HG02943 (cell line): ENCODE results near the gene TSHZ2.
A peak's percentile ranks its signal among the peaks of the same experiment; 100 is the strongest.

ENCODE experiments used
- ATAC-seq: cut with Tn5 transposase; IDR thresholded peaks from one replicate; pipeline ENCODE4 v1.9.1; 2021; ENCODE audit warnings: mild to moderate bottlenecking, low read depth, moderate library complexity; ENCODE audit not compliant: unreplicated experiment

The TSHZ2 gene

GRCh38 chr20:53116733-53117132 is 144.6 kb downstream of the TSHZ2 start:
- no peak for ATAC-seq

- ATAC-seq: no peak
Observed at GRCh38 chr20:53122853-53123252, 150.7 kb downstream of the TSHZ2 start.

GRCh38 chr20:53124075-53124551 is 152.0 kb downstream of the TSHZ2 start:
- no peak for ATAC-seq

GRCh38 chr20:53124803-53125202 is 152.6 kb downstream of the TSHZ2 start:
- ATAC-seq: no peak

GRCh38 chr20:53126185-53126584 is 154.0 kb downstream of the TSHZ2 start:
- ATAC-seq: no peak

- no peak for ATAC-seq
Observed at GRCh38 chr20:53127027-53127426, 154.9 kb downstream of the TSHZ2 start.

GRCh38 chr20:53128004-53128403 is 155.8 kb downstream of the TSHZ2 start:
- no peak for ATAC-seq

GRCh38 chr20:53129563-53129962 is 157.4 kb downstream of the TSHZ2 start:
- ATAC-seq: no peak

- ATAC-seq: no peak
Observed at GRCh38 chr20:53130795-53131194, 158.6 kb downstream of the TSHZ2 start.

- ATAC-seq: no peak
Observed at GRCh38 chr20:53133125-53133524, 161.0 kb downstream of the TSHZ2 start.

GRCh38 chr20:53133628-53134027 is 161.5 kb downstream of the TSHZ2 start:
- no peak for ATAC-seq

GRCh38 chr20:53136473-53136872 is 164.3 kb downstream of the TSHZ2 start:
- ATAC-seq: no peak

- ATAC-seq: peak; percentile 70
Observed at GRCh38 chr20:53138454-53139262, 166.5 kb downstream of the TSHZ2 start.

- no peak for ATAC-seq
Observed at GRCh38 chr20:53141201-53142050, 169.3 kb downstream of the TSHZ2 start.

GRCh38 chr20:53142225-53143127 is 170.3 kb downstream of the TSHZ2 start:
- ATAC-seq: no peak

- ATAC-seq: no peak
Observed at GRCh38 chr20:53146201-53146891, 174.2 kb downstream of the TSHZ2 start.

GRCh38 chr20:53148771-53149147 is 176.6 kb downstream of the TSHZ2 start:
- ATAC-seq: no peak

- ATAC-seq: no peak
Observed at GRCh38 chr20:53149148-53149889, 177.2 kb downstream of the TSHZ2 start.

GRCh38 chr20:53149890-53150205 is 177.7 kb downstream of the TSHZ2 start:
- ATAC-seq: no peak
